Measurements from ENCODE around the gene PSEN1.

The PSEN1 gene

DNA sequence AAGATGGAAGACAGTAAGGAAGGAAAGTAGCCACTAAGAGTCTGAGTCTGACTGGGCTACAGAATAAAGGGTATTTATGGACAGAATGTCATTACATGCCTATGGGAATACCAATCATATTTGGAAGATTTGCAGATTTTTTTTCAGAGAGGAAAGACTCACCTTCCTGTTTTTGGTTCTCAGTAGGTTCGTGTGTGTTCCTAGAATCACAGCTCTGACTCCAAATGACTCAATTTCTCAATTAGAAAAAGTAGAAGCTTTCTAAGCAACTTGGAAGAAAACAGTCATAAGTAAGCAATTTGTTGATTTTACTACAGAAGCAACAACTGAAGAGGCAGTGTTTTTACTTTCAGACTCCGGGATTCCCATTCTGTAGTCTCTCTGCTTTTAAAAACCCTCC is 85.6 kb downstream of the PSEN1 start:
- DNase-seq, result no peak

DNA sequence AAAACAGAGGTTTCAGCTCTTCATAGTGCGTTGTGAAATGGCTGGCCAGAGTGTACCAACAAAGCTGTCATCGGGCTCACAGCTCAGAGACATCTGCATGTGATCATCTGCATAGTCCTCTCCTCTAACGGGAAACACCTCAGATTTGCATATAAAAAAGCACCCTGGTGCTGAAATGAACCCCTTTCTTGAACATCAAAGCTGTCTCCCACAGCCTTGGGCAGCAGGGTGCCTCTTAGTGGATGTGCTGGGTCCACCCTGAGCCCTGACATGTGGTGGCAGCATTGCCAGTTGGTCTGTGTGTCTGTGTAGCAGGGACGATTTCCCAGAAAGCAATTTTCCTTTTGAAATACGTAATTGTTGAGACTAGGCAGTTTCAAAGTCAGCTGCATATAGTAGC is 86.7 kb downstream of the PSEN1 start:
- no peak for DNase-seq

DNA sequence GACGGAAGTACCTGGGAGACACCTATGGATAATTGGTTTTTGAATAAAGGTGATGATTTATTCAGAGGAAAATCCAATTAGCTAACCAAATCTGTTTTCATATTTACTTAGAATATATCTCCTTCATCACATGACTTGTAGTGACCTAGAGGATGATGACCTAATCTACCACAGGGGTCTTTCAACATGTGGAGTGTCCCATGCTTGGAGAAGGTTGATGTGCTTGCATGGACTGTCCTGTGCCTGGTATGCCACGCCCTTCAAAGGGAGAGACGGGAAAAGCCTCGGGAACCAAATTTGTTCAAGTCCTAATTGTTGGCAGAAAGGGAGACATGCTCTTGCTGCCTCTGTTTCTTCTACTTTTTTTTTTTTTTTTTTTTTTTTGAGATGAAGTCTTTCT is 89.2 kb downstream of the PSEN1 start:
- DNase-seq, result no peak

DNA sequence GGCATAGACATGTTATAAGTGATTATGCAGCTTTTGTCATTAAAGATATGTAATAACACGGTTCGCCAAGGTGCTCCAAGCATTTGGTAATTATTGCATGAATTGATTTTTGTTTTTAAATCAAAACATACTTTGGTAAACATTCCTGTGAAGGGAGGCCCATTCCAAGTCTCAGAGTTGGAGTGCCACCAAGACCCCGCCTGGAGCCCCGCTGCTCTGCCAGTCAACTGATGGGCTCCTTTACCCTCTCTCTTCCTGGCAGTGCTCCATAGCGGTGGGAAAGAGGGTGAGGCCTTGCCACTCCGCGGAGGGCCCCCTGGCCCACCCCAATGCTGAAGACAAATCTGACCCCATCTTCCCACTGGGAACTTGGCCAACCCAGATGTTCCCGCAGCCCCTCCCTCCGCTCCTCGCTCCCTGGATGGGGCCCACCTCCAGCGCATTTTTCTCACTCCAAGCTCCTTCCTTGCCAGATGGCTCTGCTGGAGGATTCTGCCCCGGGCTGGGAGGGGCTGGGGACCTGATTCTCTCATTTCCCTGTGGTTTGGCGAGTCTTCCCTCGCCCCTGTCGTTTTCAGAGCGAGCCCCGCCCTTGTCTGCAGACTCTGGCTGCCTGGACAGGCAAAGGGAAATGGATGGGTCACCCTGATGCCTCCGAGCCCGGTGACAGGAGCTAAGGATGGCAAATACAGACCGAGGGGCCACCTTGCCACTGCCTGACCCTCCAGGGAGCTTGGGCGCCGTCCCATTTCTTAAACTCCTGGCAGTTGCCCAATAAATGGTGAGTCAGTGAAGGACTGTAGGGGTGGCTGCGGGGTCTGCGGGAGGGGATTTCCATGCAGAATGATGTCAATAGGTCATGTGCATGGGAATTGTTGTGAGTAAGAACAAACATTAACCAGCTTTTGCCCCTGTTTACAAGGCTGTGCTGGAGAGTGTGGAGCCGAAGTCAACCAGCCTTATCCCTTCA is 91.8 kb downstream of the PSEN1 start:
- DNase-seq, result no peak

DNA sequence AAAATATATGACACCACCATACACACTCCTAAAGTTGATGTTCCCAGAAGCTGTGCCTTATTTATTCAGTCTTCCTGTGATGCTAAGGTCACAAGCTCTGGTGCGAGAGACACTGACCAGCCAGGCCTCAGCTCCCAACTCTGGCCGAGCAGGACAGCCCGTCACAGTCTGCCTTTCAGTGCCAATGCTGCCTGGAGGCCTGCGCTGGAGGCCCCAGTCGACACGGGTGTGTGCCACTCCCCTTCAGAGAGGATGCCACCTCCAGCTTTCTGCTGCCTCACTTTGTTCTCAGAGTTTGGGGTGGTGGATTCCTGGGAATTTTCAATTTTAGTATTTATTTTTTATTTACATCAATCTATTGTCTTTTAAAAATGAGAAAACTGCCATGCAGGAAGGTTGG is 93.7 kb downstream of the PSEN1 start:
- DNase-seq, result no peak

DNA sequence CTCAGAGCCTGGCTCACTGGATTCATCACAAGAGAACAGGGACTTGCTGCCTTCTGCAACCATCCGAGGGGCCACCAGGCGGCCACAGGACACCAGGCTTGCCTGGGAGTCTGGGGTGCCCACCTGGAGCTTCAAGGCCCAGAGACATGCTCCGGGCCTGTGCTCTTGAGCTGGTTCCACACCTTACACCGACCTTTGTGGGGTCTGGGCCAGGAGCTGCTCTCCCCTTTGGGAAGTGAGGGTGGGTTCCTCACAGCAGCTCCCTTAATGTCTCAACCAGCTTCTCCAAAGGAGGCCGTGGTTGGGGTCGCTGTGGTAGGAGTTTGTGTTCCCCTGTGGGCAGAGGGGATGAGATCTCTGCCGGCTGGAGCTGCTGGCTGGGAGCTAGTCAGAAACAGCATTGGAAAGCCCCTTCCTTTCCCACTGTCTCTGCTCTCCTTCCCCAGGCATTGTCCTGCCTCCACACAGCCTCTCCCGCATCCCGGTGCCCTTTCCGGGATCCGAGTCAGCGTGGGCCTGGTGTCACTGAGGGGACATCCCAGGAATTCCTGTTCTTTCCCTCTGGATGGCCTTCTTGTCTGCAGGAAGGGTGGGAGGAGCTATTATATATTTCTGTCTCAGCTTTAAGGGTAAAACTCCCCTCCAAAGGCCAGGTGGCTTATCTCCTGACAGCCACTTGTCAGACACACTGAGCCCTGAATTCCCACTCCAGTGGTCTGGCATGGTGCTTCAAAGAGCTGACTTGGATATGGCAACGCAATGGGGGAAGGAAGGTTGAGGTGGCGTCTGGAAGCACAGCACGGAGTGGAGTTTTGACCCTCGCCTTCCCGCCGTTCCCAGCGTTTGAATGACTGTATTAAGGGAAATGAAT is 95.9 kb downstream of the PSEN1 start:
- DNase-seq, result no peak

DNA sequence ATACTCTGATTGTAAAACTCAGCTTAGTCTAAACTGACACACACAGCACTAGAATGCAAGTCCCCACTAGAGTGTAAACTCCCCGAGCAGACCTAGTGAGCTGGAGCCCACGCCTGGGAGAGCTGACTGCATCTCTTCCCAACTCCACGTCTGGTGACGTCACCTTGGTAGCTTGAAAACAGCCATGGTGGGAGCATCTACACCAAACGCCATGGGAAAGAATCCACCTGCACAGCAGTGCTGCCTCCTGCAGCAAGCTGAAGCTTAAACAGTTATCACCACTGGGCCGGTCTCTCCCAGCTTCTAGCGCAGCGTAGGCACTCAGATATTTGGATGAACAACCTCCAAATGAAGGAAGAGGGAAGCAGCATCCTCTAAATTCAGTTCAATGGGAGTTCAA is 96.7 kb downstream of the PSEN1 start:
- DNase-seq, result no peak

DNA sequence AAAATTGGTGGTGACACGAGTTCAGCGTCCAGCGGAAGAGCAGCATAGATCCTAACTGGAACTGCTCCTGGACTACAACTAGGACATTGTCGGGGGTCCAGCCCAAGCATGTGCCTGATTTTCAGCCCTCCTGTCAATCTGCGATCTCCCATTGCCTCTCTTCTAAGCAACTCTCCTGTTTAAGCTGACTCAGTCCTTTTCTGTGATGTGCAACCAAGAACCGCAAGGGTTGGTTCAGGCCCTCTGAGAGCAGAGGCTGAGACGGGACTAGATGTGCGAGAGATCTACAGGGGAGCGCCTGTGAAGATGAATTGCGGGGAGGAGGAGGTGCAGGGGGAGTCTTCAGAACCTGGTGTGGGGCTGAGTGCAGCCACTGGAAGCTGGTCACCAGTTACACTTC is 97.3 kb downstream of the PSEN1 start:
- DNase-seq, result no peak

DNA sequence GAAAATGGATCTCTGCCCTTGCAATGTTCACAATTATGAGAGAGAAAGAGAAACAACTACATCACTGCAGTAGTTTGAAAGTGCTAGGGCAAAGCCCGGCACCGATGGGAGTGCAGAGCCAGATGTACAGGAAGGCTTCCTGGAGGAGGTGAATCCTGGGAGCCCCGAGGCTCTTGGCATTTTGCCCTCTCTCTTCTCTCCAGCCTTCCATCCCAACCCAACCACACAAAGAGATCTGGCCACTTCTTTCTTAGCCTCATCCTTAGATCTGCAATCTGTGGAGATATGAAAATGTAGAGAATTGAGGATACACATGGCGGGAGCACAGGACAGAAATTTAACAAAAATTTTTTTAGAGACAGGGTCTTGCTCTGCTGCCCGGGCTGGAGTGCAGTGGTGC is 97.7 kb downstream of the PSEN1 start:
- no peak for DNase-seq

DNA sequence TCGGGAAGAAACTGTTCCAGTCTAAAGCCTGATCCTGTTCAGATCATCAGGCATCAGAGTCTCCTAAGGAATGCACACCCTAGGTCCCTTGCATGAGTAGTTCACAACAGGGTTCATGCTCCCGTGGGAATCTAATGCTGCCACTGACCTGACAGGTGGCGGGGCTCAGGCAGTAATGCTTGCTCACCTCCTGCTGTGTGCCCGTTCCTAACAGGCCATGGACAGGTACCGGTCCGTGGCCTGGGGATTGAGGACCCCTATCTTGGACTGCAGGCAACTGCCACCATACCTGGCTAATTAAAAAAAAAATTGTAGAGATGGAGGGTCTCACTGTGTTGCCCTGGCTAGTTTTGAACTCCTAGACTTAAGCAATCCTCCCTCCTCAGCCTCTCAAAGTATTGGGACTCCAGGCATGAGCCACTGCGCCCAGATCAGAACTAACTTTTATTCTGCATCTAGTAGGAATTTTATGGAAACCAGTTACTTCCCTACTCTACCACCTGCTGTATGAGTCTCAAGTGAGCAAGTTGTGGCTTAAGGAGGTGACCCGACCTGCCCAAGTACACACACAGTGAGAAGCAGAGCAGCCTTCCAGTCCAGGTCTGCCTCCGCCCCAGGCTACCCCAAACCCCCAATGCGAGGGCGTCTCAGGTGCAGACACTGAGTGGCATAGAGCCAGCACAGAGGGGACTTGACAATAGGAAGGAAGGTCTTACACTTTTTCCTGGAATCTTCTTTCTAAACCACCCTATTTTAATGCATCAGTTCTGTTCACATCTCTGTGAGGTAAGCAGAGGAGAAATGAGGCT is 98.5 kb downstream of the PSEN1 start:
- DNase-seq, result no peak

DNA sequence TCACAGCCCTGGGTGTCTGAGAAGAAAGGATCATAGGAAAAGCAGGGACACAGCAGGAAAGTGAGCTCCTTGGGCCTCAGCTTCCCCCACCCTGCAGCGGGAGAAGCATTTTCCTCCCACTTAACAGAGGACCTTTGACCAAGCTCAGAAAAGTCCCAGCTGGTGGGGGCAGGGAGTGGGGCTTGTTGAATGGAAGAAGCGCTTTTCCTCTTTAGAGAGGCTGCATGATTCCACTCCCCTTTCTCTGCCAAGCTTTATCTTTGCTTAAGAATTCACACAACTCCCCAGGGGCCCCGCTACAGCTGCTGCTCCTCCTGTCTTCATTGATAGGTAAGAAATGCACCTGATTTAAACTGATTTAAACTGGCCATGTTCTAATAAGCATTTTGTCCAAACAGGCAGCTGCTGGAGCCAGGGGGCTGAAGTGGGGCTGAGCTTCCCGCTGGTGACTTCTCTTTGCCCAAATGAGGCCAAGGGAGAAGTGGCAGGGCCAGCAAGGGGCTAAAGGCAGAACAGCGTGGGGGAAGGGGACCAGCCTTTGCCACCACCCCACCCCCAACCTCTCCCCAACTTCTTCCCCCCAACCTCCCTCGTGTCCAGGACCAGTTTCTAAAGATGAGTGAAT is 99.3 kb downstream of the PSEN1 start:
- DNase-seq, result no peak

DNA sequence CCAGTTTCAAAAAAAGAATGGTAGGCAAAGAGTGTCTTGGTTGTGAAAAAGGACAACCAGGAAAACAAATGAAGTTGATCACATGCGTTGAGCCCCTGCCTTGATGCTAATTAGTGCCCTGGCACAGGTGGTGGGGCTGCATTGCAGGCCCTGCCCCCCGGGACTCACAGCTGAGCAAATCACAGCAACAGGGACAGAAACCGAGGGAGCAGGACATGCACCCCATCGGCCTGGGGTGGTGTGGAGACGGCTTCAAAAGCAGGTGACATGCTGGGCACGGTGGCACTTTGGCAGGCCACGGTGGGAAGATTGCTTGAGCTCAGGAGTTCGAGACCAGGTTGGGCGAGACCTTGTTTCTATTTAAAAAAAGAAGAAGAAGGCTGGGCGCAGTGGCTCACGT is 99.8 kb downstream of the PSEN1 start:
- DNase-seq, result no peak

DNA sequence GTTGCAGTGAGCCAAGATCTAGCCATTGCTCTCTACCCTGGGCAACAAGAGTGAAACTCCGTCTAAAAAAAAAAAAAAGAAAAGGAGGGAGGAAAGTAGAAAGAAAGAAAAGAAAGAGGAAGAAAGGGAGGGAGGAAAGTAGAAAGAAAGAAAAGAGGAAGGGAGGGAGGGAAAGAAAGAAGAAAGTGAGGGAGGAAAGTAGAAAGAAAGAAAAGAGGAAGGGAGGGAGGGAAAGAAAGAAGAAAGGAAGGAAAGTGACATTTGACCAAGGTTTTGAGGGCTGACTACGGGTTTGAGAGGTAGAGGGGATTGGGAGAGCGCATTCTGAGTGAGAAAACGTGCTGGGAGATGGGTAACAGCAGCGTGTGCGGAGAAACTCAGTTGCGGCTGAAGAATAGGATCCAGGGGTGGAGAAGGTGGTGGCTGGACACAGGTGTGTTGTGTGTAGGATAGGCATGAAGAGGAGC is 100.5 kb downstream of the PSEN1 start:
- no peak for DNase-seq

DNA sequence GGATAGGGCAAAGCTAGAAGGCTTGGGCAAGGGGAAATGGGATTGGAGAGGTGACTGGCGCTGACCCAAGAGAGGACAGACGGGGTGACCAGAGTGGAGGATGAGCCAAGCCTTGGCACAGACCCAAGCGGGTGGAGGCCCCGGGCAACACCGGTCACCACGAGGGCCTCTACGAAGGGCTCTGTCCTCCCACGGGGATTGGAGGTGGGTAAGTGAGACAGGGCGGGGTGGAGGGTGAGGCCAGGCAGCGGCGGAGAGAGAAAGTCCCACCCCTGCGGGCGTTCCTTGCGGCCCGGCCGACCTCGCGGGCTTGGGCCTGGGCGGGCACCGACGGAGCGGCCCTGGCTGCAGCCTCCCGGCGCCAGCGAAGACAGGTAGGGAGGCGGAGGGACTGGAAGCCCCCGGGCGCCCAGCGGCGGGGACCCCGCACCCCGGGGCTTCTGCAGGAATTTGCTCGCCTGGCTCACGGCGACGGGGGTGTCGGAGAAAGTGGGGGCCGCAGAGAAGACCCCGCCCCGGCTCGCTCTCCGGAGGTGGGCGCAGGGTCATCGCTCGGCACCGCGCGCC is 101.0 kb downstream of the PSEN1 start, which contains the start of gene PAPLN:
Gene PAPLN, plus strand, starts transcription at position 288 of the 567 bp plus-strand sequence. CDS start 2,273 bp downstream, outside the sequence.
- DNase-seq, result no peak

DNA sequence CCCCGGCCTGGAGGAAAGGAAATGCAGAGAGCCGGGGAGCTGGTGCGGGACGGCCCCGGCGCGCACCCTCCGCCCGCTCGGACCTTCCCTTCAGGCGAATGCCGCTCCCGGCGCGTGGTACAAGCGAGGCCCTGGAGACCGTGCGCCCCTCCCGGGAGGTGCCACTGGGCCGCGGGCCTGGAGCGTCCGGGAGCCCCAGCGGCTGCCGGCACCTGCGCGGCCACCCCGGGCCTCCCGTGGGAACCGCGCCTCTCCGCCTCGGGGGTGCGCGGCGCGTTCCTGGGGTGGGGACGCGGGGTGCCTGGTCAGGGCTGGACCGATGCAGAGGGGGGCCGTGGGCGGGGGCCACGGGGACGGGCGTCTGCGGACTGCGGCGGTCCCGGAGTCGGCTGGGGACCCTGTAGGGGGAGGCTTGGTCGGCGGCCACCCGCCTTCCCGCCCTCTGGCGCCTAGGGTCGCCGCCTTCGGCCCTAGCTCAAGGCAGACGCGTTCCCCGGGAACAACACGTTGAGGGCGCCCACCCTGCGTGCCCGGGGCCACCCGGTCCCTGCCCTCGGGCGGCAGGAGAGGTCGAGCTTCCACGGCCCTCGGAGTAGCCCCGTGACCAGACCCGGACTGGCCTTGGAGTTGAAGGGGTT is 101.6 kb downstream of the PSEN1 start:
- DNase-seq, result no peak

DNA sequence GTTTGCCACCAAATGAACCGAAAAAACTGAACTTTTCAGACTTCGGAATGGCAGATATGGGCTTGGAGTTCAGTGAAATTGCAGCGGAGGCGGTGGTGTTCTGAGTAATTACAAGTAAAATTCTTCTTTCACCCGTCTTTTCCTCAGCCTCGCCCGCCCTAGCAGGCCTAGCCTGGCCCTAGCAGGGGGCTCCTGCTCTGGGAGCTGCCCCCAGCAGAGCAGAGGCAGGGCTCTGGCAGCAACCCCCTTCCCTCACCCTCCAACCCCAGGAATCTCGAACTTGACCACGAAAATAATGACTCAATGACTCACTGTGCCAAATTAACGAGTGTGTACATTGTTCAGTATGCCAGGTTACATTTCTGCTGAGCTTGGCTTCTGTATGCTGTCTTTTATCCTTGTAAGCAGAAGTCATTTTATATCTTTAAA is 102.1 kb downstream of the PSEN1 start:
- DNase-seq, result no peak

DNA sequence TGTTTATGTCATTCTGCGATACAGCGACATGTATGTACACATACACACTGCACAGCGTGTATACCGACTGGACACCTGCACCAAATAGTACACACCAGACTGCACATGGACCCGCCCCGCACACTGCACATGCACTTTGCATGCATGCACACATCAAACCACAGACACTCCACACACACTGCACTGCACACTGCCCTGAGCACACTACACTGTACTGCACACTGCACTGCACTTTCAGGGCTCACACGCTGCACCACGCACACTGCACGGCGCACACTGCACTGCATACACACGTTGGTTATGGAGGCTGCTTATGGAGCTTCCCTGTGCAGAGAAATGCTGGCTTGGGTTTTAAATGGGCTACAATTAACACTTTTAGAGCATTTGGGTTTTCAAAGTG is 102.6 kb downstream of the PSEN1 start:
- no peak for DNase-seq

DNA sequence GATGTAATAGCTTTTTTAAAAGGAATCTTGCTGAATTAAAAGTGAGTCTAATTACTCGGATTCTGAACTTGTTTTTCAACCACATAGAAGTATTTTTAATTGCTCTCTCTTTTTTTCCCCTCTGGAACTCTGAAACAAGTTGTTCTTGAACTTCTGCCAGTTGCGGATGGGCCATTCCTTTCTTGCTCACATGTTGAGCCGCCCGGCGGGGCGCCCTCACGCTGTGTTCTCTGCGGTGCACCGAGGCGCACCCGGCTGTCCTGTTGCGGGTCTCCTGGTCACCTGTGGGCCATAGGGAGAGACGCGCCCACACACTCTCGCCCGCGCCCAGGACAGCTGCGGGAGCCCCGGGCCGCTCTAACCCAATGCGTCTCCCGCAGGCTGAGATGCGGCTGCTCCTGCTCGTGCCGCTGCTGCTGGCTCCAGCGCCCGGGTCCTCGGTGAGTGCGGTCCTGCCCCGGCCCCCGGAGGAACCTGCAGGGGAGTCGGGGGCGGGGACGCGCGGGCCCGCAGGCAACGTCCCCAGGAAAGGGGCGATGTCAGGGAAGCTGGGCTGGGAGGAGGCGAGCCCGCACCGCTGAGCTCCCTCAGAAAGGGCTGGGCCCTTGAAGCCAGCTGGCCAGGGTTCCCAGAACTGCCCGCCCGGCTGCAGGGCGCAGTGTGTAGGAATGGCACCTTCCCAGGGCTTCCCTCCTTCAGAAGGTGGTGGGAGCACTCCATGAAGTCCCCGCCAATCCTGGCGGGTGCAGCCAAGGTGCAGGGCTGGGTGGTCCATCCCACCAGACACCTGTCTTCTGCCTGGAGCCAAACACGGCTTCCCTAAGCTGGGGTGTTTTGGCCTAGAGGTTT is 103.3 kb downstream of the PSEN1 start:
- no peak for DNase-seq

DNA sequence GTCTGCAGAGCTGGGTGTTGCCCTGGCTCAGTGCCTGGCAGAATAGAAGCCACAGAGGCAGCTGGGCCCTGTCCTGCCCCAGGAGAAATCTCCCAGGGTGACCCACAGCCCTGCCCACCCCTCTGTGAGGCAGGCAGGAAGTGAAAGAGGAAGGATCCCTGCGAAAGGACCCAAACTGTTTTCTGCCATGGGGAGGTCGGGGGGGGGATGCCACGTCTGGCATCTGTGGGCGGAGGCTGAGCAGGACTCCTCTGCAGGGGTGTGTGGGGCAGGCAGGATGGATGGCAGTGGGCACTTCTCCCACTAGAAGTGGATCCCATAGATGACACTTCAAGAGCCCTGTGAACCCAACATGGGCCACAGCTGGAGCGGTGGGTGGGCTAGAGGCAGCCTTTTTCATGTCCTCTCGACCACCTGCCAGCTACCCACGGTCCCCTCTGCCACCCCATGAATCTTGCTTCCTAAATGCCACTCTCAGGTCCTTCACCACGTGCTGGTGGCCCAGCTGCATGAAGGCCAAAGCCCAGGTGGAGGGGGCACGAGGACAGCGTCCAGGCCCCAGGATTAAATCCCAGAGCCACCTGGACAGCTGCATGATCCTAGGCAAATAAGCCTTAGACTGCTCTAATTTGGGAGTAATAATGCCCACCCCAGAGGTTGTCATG is 104.6 kb downstream of the PSEN1 start:
- no peak for DNase-seq
